Kidney tubule cell (primary cell): Measurements from ENCODE around the gene HPDL.

ENCODE experiments used
- DNase-seq: peaks from one replicate; pipeline ENCODE4 v3.0.0-alpha.2; 2018; ENCODE audit warnings: low spot score

The HPDL gene

DNA sequence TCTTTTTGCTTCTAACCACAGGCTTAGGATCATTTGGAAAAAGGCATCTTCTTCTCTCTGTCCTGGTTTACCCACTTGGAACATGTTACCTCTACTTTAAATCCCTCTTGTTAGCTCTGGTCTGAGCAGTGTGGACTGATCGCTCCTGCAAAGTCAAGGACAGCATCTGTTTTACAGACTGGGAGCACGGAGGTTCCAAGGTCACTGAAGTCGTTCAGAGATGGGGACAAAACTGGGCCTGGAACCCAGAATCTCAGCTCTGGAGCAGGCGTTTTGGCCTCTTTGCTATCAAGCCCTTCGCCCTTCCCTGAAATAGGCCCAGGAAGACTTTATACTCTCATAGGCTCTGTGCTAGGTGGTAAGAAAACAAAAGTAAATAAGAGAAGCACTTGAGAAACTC, 24.8 kb downstream of the HPDL start:
- no peak for DNase-seq

DNA sequence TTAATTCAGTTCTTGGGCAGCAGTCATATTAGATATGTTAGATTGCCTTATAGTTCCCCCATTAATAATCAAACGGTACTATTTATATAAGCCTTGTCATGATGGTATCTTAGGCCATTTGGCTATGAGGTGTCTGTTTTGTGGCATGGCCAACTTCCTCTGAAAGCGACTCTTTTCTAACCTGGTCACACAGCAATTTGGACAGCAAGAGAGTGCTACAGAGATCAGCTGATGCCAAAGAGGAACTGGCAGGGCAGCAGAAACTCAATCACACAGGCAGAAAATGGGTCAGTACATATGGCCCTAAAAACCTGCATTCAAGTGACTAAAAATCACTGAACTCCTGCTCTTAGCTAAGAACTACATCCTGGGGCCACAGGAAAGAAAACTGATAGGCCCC, 27.0 kb downstream of the HPDL start:
- no peak for DNase-seq

DNA sequence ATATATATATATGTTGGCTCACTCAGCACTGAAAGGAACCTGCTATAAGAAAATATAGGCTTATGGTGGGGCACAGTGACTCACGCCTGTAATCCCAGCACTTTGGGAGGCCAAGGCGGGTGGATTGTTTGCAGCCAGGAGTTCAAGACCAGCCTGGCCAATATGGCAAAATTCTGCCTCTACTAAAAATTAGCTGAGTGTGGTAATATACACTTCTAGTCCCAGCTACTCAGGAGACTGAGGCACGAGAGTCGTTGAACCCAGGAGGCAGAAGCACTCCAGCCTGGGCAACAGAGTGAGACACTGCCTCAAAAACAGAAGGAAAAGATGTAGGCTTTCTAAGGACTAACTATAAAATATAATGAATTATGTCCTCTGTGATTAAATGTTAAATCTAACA, 28.1 kb downstream of the HPDL start:
- no peak for DNase-seq

DNA sequence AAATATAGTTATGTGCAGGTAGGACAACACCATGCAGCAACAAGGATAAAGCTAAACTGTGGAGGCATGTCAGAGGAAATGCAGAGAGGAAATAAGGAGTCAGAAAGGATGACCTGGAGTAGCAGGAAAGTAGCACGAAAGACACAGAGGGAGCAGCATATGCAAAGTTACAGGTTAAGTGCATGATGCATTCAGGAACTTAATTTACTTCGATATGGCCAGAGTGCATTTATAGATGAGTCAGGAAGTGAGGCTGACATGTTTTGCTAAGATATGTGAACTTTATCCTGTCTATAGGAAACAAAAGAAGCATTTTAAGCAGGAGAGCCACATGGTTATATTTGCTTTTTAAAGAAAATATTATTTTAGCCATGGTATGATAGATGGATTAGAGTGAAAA, 29.0 kb downstream of the HPDL start:
- DNase-seq = no peak

DNA sequence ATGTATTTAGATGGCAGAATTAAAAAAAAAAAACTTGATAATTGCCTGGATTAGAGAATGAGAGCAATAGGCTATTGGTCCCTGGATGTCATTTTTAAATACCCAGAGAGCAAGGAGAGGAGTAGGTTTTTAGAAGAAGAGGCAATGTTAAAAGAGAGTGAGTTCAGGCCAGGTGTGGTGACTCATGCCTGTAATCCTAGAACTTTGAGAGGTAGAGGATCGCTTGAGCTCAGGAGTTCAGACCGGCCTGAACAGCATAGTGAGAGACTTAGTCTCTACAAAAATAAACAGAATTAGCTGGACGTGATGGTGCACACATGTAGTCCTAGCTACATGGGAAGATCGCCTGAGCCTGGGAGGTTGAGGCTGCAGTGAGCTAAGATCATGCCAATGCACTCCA, 29.5 kb downstream of the HPDL start:
- no peak for DNase-seq

DNA sequence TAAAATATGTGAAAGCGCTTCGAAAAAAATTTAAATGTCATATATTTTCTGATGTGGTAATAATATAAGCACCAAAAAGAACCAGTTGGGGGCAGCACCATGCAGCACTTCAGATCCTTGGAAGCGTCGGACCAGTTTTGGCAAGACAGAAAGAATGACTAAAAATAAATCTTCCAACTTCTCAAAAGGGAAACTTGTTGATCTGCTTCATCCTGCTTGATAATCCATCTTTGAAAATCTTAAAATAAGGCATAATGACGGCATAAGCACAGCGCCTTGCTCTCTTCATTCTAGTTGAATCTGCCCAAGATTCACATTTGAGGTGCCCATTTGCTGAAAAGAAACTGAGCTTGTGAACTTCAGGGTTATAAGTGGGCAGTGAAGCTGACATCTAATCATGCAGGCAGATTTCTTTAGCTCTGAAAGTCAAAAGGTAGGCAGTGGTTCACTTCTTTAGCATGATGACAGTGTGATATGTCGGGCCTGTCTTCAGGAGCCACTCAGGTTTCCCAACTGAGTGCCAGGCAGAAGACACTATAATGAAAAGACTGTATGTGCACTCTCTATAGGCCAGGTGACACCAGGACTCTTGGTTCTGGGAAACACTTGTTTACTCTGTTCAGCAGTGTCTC, 33.3 kb downstream of the HPDL start:
- peak; percentile 56 for DNase-seq

DNA sequence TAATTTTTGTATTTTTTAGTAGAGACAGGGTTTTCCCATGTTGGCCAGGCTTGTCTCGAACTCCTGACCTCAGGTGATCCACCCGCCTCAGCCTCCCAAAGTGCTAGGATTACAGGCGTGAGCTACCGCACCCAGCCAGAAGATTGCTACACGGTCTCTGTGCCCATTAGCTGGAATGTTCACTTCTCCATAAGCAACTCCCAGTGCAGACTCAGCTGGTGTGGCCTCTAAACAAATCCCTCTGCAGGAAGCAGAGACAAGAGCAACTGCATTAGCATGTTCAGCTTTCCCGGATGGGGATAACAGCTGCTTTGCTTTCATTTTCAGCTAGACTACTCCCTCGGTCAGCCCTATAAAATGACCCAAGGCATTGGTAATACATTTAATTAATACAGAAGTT, 34.3 kb downstream of the HPDL start:
- peak; percentile 16 for DNase-seq

DNA sequence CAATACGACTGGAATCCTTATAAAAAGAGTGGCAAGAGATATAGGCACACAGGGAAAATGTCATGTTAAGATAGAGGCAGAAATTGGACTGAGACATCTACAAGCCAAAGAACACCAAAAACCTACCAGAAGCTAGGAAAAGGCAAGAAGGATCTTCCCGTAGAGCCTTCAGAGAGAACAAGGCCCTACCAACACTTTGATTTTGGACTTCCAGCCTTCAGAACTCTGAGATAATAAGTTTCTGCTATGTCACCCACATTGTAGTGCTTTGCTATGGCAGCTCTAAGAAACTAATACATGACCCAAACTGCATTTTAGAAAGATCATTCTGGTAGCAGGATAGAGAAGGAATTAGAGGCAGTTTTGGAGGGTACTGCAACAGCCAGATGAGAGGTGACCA, 37.6 kb downstream of the HPDL start:
- DNase-seq = no peak

DNA sequence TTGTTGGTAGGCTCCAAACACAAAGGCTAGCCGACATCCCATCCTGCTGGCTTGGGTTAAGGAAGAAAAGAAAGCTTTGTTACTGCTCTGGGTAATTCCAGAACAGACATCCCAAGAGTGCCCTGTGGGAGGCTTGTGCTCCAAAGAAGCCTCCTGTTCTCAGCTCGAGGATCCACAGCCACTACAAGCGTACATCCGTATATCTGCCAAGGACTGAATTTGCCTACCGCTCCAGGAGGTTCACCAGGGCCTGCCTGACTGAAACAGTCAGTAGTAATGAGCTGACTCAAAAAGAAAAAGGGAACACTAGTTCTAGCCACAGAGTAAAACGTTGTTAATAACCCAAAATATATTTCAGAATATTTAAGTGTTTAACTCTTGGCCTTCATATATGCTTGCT, 38.4 kb downstream of the HPDL start:
- no peak for DNase-seq

DNA sequence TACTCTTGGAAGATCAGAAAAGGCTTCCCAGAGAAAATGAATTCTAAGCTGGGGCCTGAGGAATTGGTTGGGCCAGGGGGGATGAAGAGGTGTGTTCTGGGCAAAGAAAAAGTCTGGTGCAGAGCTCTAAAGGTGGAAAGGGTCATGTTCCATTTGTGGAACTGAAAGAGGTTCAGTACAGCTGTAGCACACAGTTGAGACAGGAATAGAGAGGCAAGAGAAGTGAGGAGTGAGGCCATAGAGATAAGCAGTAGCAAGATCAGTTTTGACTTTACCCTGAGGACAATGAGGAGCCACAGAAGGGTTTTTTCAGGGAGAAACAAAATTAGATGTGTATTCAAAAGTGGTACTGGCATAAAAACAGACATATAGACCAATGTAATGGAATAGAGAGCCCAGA, 43.9 kb downstream of the HPDL start:
- DNase-seq = no peak

DNA sequence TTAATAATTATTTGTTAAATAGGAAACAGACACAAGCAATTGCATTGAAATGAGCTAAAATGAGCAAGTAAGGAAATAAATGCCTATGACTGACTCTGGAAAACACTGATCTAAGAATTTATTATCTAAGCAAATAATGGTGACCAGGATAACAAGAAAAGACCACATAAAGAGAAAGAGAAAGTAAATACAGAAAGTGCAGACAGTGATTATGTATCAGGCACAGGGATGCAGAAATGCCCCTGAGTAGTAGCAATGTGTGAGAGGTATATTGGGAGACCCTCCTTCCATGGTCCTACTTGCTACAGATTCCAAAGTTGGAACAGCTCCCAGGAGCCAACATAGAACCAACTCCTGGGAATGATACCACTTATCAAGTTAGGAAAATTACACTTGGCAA, 46.9 kb downstream of the HPDL start:
- DNase-seq = no peak

DNA sequence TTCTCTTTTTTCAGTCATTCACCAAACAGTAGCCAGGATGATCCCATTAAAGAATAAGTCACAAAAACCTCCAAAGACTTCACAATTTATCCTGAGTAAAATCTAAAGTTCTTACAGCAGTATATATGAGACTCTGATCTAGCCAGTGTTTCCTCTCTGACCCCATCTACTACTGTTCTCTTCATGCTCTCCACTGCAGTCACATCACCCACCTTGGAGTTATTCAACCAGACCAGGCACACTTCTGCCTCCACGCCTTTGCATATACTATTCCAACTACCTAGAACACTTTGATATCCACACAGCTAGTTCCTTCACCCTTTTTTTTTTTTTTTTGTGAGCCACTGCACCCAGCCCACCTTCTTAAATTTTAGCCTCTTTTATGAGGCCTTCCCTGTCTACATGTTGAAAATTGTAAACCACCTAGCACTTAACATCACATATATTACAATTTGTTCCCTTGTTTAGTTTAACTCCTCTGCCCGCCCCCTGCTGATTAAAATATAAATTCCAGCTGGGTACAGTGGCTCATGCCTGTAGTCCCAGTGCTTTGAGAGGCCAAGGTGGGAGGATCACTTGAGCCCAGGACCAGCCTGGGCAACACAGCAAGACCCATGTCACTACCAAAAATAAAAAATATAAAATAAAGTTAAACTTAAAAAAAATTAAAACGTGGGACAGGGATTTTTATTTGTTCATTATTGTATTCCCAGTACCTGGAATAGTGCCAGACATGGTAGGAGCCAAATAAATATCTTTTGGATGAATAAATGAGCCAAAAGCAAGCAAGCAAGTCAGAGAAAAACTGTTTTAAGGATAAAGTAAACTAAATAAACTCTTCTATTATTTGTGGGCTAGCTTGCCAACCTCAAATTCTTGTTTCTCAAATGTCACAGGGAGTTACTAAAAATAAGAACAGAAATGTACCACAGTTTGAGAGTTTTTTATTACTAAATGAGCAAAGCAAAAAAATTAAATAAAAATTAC, 48.7 kb downstream of the HPDL start:
- DNase-seq = no peak

DNA sequence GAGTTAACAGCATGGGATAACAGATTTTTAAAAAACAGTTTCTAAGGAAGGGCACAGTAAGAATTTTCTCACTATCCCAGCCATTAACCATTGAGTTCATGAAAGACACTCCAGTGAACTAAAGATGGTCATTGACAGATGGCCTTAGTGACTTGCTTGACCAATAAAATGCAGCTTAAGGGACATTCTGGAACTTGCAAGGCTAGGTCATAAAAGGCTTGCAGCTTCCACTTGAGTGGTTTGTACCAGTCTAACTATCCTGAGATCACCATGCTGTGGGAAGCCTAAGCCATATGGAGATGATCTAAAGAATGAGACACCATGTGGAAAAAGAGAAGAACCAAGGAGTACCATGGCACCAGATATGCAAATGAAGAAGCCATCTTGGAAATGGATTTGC, 51.5 kb downstream of the HPDL start:
- no peak for DNase-seq
